Epithelial cell of prostate (primary cell): Measurements from ENCODE around the gene KCNK2.
A peak's percentile ranks its signal among the peaks of the same experiment; 100 is the strongest.

Experiments used
- DNase-seq: peaks from one replicate; pipeline ENCODE4 v3.0.0-alpha.2; 2011; ENCODE audit warnings: low read depth, low spot score
- H3K27ac ChIP-seq: fragments of 450-650 bp; 2 replicates; pipeline ENCODE4 v1.5.1; 2017; ENCODE audit warnings: mild to moderate bottlenecking

Gene KCNK2

GRCh38 chr1:215241451-215241850 lies 158.9 kb downstream of the KCNK2 start:
- no peak for DNase-seq

GRCh38 chr1:215243345-215244054 lies 161.0 kb downstream of the KCNK2 start:
- H3K27ac ChIP-seq, result no peak overlapping the region
- DNase-seq, result no peak

More at GRCh38 chr1:215241451-215241850, 158.9 kb downstream of the KCNK2 start:
- H3K27ac ChIP-seq, result no peak overlapping the region

DNA sequence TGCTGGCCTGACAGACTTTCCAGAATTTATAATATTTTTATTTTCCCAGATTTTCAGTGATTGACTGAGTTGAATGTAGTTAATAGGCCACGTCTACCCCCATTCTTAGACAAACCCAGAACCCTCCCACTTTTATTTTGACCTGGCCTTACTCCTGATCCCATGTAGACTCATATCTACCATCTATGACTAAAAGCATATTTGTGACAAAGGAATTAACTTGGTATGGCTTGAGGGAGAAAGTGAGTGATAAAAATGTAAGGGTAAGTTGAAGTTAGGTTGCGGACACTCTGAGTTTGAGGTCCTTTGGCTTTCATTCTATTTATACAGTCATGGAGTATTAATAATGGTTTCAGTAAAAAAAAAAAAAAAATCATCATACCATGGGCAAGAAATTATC lies 168.4 kb downstream of the KCNK2 start:
- DNase-seq, result no peak
- no peak overlapping the region for H3K27ac ChIP-seq

DNA sequence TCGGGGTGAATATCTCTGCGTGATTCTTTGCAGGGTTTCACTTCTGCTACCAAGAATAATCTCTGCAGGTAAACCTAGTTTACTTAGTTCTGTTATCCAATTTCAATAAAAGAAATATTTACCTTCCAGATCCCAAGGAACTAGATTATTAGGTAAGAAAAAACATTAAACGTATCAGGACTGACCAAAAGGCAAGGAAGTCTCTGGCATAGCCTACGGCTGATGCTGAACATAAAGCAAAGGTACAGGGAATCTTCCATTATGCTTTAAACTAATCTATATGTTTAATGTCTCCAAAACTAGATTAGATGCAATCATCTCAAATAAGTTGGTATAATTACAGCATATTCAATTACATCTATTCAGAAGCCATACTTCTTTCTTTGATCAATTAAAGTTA lies 168.9 kb downstream of the KCNK2 start:
- DNase-seq, result no peak
- H3K27ac ChIP-seq, result no peak overlapping the region

GRCh38 chr1:215252164-215252563 lies 169.6 kb downstream of the KCNK2 start:
- no peak for DNase-seq

DNA sequence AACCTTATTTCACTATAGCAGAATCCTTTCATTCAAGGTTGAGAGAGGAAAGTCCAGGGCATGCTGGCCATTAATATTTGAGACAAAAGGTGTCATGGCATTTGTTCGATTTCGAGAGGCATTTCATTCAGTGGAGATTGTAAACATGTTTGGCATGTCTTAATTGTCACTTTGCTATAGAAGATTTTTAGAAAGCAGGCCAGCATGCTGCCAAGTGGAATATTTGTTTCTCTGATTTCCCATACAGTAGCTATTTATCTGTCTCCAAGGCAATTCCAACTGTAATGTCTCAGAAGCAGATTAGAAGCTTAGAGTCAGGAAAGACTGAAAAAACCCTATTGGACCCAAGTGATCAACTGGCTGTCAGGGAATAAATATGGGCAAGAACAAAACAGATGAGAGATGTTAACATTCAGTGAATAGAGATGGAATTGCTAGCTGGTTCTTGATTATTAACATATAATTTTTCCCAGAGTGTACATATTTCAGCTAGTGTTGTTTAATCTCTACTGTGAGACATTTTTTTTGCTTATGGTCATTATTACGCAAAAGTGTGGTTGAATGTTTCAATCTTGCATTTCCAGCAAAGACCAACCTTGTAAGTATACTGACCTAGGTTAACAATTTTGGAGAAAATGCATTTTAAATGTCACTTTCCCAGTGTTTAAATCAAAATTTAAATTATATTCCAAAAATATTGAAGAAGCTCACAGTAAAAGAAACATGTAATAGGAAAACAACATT lies 174.6 kb downstream of the KCNK2 start:
- DNase-seq, result no peak
- no peak overlapping the region for H3K27ac ChIP-seq

More at GRCh38 chr1:215252164-215252563, 169.6 kb downstream of the KCNK2 start:
- H3K27ac ChIP-seq, result no peak overlapping the region

DNA sequence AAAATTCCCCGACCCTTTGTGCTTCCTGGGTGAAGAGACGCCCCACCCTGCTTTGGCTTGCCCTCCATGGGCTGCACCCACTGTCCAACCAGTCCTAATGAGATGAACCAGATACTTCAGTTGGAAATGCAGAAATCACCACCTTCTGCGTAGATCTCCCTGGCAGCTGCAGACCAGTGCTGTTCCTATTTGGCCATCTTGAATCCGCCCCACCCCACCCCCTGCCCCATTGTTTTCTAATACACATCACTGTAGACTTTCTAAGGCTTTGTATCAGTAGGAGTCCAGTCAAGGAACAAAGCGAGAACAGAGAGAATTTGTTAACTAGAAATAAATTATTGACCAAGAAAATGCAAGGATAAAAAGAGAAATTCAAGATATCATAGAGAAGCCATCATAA lies 178.2 kb downstream of the KCNK2 start:
- H3K27ac ChIP-seq, result no peak overlapping the region
- DNase-seq, result no peak

GRCh38 chr1:215262106-215262505 lies 179.6 kb downstream of the KCNK2 start:
- no peak for DNase-seq
- H3K27ac ChIP-seq, result no peak overlapping the region

GRCh38 chr1:215263636-215264035 lies 181.1 kb downstream of the KCNK2 start:
- H3K27ac ChIP-seq, result no peak overlapping the region
- DNase-seq, result peak; percentile 14

DNA sequence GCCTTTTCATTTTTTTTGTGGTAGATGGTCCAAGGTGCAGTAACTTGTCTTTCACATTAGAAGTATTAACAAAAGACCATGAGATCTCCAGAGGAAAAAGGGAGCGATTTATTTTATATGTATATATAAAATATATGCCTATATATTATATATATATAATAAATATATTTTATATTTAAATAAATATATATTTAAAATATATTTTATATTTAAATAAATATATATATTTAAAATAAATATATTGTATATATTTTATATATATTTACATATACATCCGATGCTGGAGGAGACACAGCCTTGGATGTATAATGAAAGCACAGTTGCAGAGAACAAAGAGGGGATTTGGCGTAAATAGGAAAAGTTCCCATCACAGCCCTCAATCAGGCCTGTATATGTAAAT lies 182.1 kb downstream of the KCNK2 start:
- no peak overlapping the region for H3K27ac ChIP-seq
- no peak for DNase-seq

DNA sequence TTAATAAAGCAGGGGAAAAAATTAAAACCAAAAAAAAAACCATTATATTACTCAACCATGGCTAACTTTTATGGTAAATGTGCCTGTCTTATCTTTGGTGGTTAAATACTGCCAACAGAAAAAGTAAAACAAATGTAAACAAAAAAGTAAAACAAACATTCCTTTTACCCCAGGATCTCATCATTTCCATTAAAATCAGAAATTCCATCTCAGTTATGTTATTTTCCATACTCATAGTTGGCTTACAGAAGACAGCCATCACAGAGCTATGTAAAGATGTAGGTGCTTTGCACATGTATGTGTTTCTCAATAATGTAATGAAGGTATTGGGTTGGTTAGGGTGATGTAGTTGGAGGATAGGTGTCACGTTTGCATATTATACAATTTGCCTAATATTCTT lies 185.0 kb downstream of the KCNK2 start:
- DNase-seq, result no peak
- H3K27ac ChIP-seq, result no peak overlapping the region

DNA sequence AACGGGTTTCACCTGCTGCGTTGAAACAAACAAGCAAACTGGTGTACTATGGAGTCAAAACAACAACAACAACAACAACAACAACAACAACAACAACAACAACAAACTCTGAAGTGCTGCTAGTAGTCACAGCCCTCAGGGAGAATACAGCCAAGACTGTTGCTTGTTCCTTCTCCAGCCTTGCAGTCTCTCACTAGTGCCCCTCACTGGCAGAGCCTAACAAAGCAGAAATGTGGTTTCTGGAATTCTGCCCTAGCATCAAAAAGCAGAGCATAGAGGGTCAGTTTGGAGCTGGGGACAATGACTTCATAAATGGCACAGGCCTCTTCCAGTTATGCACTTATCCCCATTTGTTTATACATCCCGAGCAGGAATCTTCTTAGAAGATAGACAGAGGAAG lies 187.4 kb downstream of the KCNK2 start:
- H3K27ac ChIP-seq, result no peak overlapping the region
- DNase-seq, result no peak

GRCh38 chr1:215273838-215274516 lies 191.4 kb downstream of the KCNK2 start:
- H3K27ac ChIP-seq, result peak overlapping the region; percentile 57
- DNase-seq, result peak; percentile 3

GRCh38 chr1:215276582-215276981 lies 194.0 kb downstream of the KCNK2 start:
- no peak for DNase-seq
- no peak overlapping the region for H3K27ac ChIP-seq

DNA sequence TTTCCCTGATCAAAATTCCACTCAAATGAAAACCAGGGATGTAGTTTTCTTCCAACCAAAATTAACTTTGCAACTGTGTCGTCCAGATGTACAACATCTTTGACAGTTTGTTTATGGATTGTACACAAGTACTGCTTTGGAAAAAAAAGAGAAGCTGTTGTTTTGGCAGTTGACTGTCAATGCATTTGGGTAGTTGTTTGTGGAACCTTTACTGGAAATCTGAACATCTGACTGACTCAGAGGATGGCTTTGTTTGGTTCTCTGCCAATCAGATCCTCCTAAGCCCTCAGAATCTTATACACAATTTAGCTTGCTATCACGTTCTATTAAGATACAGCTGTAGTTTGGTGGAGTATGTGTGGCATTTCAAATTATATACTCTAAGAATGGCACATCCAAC lies 195.0 kb downstream of the KCNK2 start:
- DNase-seq, result no peak
- no peak overlapping the region for H3K27ac ChIP-seq

DNA sequence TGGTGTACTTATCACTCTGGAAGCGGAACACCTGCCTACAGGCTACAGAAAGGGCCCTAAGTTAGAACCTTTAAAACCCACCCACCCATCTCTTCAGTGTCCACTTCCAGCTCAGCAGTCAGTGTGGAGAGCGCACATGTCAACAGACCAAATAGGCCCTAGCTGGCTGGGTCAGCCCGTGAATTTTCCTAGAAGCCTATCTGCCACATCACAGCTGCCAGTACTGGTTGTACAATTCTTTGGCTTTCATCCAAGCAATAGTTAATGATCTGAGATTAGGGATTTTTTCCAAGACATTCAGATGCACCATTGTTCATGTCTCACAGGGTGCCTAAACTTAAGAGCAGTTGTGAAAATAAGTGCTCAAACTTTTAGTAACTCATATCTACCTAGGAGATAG lies 197.1 kb downstream of the KCNK2 start:
- no peak for DNase-seq
- no peak overlapping the region for H3K27ac ChIP-seq

- no peak overlapping the region for H3K27ac ChIP-seq
- no peak for DNase-seq
These were observed 200.0 kb downstream of the KCNK2 start for GRCh38 chr1:215282557-215282956.

DNA sequence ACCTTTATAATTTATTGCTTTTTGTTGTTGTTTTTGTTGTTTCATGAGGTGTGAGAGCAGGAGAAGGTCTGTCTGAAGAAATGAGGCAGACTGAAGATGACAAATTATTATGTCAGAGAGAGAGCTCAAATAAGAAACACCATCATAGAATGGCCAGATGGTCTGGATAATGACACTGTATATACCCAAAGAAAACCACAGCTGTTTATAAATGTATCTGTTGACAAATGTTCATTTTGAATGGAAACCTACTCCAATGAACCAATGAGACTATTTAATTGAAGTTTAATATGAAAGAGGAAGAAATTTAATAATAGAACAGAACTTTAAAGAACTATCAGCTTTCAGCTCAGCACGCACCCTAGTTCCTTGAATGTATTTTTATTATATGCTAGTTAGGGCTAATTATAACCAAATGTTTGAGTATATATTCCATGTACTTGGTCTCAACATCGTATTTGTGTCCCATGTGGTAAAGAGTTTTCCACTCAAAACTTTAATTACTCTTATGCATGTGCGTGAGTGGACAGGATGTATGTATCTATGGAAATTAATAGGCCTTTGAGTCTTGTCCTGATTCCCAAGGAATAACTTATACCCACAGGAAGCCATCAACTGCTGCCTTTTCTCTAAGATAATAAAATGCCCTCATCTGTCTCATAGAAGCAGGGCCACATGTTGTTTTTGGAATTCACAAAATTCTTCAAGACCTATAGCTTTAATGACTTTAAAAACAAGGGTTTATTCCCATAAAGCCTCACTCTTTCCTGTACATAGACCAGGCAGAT lies 202.7 kb downstream of the KCNK2 start:
- H3K27ac ChIP-seq, result no peak overlapping the region
- no peak for DNase-seq
